B cell (primary cell): Measurements from ENCODE around the gene NOP53. TPM values are rescaled to one million over a fixed set of nuclear protein-coding genes. Genes with fewer than 3 reads are reported as not detected.
"Not testable (repeated sequence)": the region's sequence is repeated elsewhere in the genome, so short reads cannot be mapped to it uniquely, and the experiment has no call there.

Source experiments
- ATAC-seq: fragments of 200-7000 bp; cut with Tn5 transposase; one replicate; pipeline ENCODE4 v1.10.0; 2021; ENCODE audit warnings: low read depth, mild to moderate bottlenecking, moderate number of reproducible peaks, moderate library complexity
- CTCF ChIA-PET: fragments of 350-600 bp; sonication (Branson Sonifier 250); formaldehyde crosslinking; loops from one replicate; lab custom pipeline; 2021; ENCODE audit warnings: antibody characterized with exemption, inconsistent platforms; lab: Charles Lee
- POLR2A ChIA-PET: fragments of 350-600 bp; sonication (Branson Sonifier 250); formaldehyde crosslinking; loops from one replicate; lab custom pipeline; 2021; ENCODE audit warnings: antibody characterized with exemption; lab: Charles Lee
- DNase-seq: peaks from one replicate; pipeline ENCODE4 v3.0.0; 2013
- H2AFZ ChIP-seq: 2 replicates; pipeline ENCODE4 v1.6.1; 2012; ENCODE audit warnings: mild to moderate bottlenecking, low read depth, low read length; ENCODE audit not compliant: insufficient read depth, poor library complexity, severe bottlenecking
- H3K27ac ChIP-seq, 2 donors: 1 replicate in 1 of 2; 2 replicates in 1 of 2; pipeline ENCODE4 v1.5.1; 2012 to 2013; ENCODE audit warnings: low read length in 2 of 2, mild to moderate bottlenecking in 2 of 2, moderate library complexity in 1 of 2
- H3K27me3 ChIP-seq, 4 experiments: fragments of 200-600 bp in 1 of 4; sonication (generic) in 1 of 4; replicated peaks in 1 of 4; 1 replicate in 2 of 4; 2 replicates in 2 of 4; pipeline versions ENCODE4 v1.6.1 to v1.7.0; 2013 to 2016; ENCODE audit warnings: low read length in 3 of 4, mild to moderate bottlenecking in 2 of 4, mixed read lengths in 1 of 4, moderate library complexity in 1 of 4; ENCODE audit not compliant: insufficient read depth in 4 of 4, control insufficient read depth in 3 of 4; ENCODE audit errors: control extremely low read depth in 1 of 4
- H3K36me3 ChIP-seq, 2 experiments: replicated peaks in 1 of 2; 1 replicate in 1 of 2; 2 replicates in 1 of 2; pipeline versions ENCODE4 v1.6.1 to v1.7.1; 2013; ENCODE audit warnings: low read length in 1 of 2; ENCODE audit not compliant: insufficient read depth in 2 of 2, control insufficient read depth in 1 of 2; ENCODE audit errors: control extremely low read depth in 1 of 2, extremely low read depth in 1 of 2
- H3K4me1 ChIP-seq, 2 donors: fragments of 200-600 bp in 1 of 2; sonication (generic) in 1 of 2; 1 replicate in 1 of 2; 2 replicates in 1 of 2; pipeline versions ENCODE4 v1.5.1 to v1.6.1; 2013 to 2017; ENCODE audit warnings: low read length in 2 of 2; ENCODE audit not compliant: control insufficient read depth in 2 of 2, insufficient read depth in 2 of 2
- H3K4me2 ChIP-seq: replicated peaks from 2 replicates; pipeline ENCODE3; 2012; ENCODE audit warnings: mild to moderate bottlenecking, low read depth, low read length; ENCODE audit not compliant: poor library complexity, severe bottlenecking
- H3K4me3 ChIP-seq, 5 experiments: fragments of 200-600 bp in 1 of 5; sonication (generic) in 1 of 5; 1 replicate in 3 of 5; 2 replicates in 2 of 5; pipeline versions ENCODE4 v1.5.1 to v1.7.0; 2011 to 2016; ENCODE audit warnings: low read length in 4 of 5, mild to moderate bottlenecking in 4 of 5, low read depth in 2 of 5, control low read depth in 1 of 5, moderate library complexity in 1 of 5; ENCODE audit not compliant: insufficient read depth in 1 of 5; ENCODE audit errors: control extremely low read depth in 1 of 5, extremely low read depth in 1 of 5
- H3K79me2 ChIP-seq: fragments of 200-600 bp; sonication (generic); one replicate; pipeline ENCODE4 v1.6.0; 2016; ENCODE audit warnings: low read length; ENCODE audit not compliant: control insufficient read depth, insufficient read depth
- H3K9ac ChIP-seq: fragments of 200-600 bp; sonication (generic); 2 replicates; pipeline ENCODE4 v1.6.1; 2017; ENCODE audit warnings: mild to moderate bottlenecking, low read length, moderate library complexity
- H3K9me3 ChIP-seq, 3 donors: one replicate each; pipeline versions ENCODE4 v1.6.1 to v1.7.1; 2013; ENCODE audit warnings: low read length in 2 of 3; ENCODE audit not compliant: control insufficient read depth in 2 of 3, insufficient read depth in 1 of 3; ENCODE audit errors: control extremely low read depth in 1 of 3
- H4K20me1 ChIP-seq: 2 replicates; pipeline ENCODE4 v1.6.0; 2012; ENCODE audit warnings: mild to moderate bottlenecking, low read length; ENCODE audit not compliant: insufficient read depth, control insufficient read depth, poor library complexity, severe bottlenecking
- H3K27ac Mint-ChIP-seq: one replicate; pipeline ENCODE4 v1.8.0; 2021; ENCODE audit warnings: mixed read lengths
- H3K27me3 Mint-ChIP-seq: one replicate; pipeline ENCODE4 v1.8.0; 2021; ENCODE audit warnings: mixed read lengths
- H3K4me1 Mint-ChIP-seq: one replicate; pipeline ENCODE4 v1.8.0; 2021; ENCODE audit warnings: mixed read lengths
- H3K4me3 Mint-ChIP-seq: one replicate; pipeline ENCODE4 v1.8.0; 2021; ENCODE audit warnings: mixed read lengths
- H3K9me3 Mint-ChIP-seq: one replicate; pipeline ENCODE4 v1.8.0; 2022; ENCODE audit warnings: mixed read lengths; ENCODE audit not compliant: insufficient read depth
- WGBS: methylation state at CpG from one replicate; pipeline ENCODE4 v1.1.5; 2013; ENCODE audit warnings: missing lambda C conversion rate; ENCODE audit not compliant: insufficient coverage; 5-methylcytosine and 5-hydroxymethylcytosine counted together
- intact Hi-C: fragments of 100-400 bp; cut with micrococcal nuclease; formaldehyde crosslinking; loops from one replicate; pipeline ENCODE4 v1.10.0; 2022
- polyA plus RNA-seq: library from polyadenylated mRNA; depleted of rRNA; stranded (reverse); fragments of >200 nt; gene quantifications from 2 replicates; pipeline ENCODE4 v1.2.3, GENCODE V29; 2012
- total RNA-seq, 2 donors: library from RNA; stranded (reverse); fragments of 120-200 nt in 1 of 2; gene quantifications; 1 replicate in 1 of 2; 2 replicates in 1 of 2; pipeline versions ENCODE4 v1.2.3 to v1.2.4, GENCODE V29; 2013 to 2022

Gene NOP53
- total and polyA plus RNA-seq, 2 donors (not counting 1 experiment from before 2014, with no cell fraction given): 526 to 978 TPM

DNA sequence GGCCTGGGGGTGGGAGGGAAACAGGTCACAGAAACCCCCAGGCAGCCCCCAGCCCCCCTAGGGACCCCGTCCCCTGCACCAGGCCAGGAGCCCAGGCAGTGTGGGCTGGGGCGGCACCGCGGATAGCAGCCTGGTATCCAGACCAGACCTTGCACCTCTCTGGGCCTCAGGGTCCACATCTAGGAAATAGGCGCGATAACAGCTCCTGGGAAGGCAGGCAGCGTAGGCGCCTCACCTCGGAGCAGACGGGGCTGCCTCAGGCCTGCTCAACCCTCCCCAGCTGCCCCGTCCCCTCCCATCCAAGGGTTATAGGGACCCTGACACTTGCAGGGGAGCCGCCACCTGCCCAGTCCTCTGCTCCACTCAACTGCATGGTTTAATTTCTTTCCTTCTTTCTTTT is 58.3 kb downstream of the NOP53 start:
- H3K4me3 Mint-ChIP-seq, H3K9me3 ChIP-seq, H3K9ac ChIP-seq, H3K36me3 ChIP-seq, H3K79me2 ChIP-seq, H3K4me3 ChIP-seq, H3K4me1 Mint-ChIP-seq, H3K27me3 Mint-ChIP-seq, intact Hi-C loops, H3K4me2 ChIP-seq, H2AFZ ChIP-seq, H3K27ac Mint-ChIP-seq, H4K20me1 ChIP-seq, H3K4me1 ChIP-seq, POLR2A ChIA-PET, H3K27me3 ChIP-seq, CTCF ChIA-PET, H3K9me3 Mint-ChIP-seq, H3K27ac ChIP-seq, ATAC-seq, DNase-seq: not testable (repeated sequence)
- WGBS: no CpG with 5 or more reads among the region's 12 CpGs

DNA sequence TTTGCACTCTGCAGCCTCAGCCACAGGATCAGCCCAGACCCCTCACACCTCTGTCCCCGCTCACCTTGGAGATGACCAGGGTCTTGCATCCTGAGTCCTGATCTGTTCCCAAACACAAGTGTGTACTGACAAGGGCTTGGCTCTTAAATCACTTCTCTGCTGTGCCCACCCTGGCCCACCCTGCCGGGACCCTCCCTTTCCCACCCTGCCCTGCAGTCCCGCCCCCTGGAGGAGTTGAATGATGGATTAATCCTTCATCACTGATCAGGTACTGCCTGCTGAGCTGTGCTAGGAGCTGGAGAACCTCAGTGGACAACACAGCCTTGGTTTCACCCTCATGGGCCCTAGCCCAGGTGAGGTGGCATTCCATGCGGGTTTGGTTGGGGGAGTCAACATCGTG is 59.1 kb downstream of the NOP53 start, which contains the start of gene TPRX1:
TPRX1 (minus strand) TSS at position 101 of the 400 bp plus-strand sequence; CDS start at position 89, 12 bp downstream.
- CTCF ChIA-PET: interaction anchor here (1.2 kb wide), 1 partner anchor 15 kb away, joined by 3 read pairs; no protein-coding TSS in a partner anchor
- POLR2A ChIA-PET, H3K79me2 ChIP-seq, H4K20me1 ChIP-seq, H3K4me1 ChIP-seq, H3K27me3 ChIP-seq, H3K4me1 Mint-ChIP-seq, H3K9ac ChIP-seq, H3K27me3 Mint-ChIP-seq, intact Hi-C loops, H3K27ac ChIP-seq, H3K27ac Mint-ChIP-seq, H3K9me3 Mint-ChIP-seq, H3K9me3 ChIP-seq, H3K4me3 ChIP-seq, H3K4me3 Mint-ChIP-seq, H2AFZ ChIP-seq, H3K4me2 ChIP-seq, DNase-seq, ATAC-seq, H3K36me3 ChIP-seq: not testable (repeated sequence)
- WGBS: 95% methylated on average over 2 of the region's 5 CpGs
